A549 (cell line): ENCODE measurements around the gene PBRM1. TPM values are rescaled to one million over a fixed set of nuclear protein-coding genes. Genes with fewer than 3 reads are reported as not detected.
A peak's percentile ranks its signal among the peaks of the same experiment; 100 is the strongest.

ENCODE experiments used
- ATOH8 ChIP-seq: fragments of 250-450 bp; sonication (Bioruptor Pico); IDR thresholded peaks from 2 replicates; pipeline ENCODE4 v1.5.0; 2020; ENCODE audit warnings: low read depth, mild to moderate bottlenecking, moderate library complexity
- CBX8 ChIP-seq: fragments of 200-600 bp; sonication (generic); IDR thresholded peaks from 2 replicates; pipeline ENCODE4 v1.6.1; 2016
- CEBPB ChIP-seq, 2 experiments: fragments of >200 bp in 1 of 2; sonication (Bioruptor Twin) in 1 of 2; formaldehyde crosslinking in 1 of 2; IDR thresholded peaks; 2 replicates each; pipeline ENCODE4 v1.6.1; 2012 to 2016
- CHD2 ChIP-seq: fragments of 150-350 bp; IDR thresholded peaks from 2 replicates; pipeline ENCODE4 v1.6.1; 2014; ENCODE audit warnings: low read length; ENCODE audit not compliant: partially characterized antibody
- EHF ChIP-seq: fragments of 250-450 bp; sonication (Bioruptor Pico); IDR thresholded peaks from 2 replicates; pipeline ENCODE4 v1.5.0; 2020; ENCODE audit warnings: mild to moderate bottlenecking
- EHMT2 ChIP-seq: fragments of 200-600 bp; sonication (generic); IDR thresholded peaks from 2 replicates; pipeline ENCODE4 v1.6.1; 2016; ENCODE audit warnings: antibody characterized with exemption, low read depth, mild to moderate bottlenecking, moderate library complexity
- GATA3 ChIP-seq: IDR thresholded peaks from 2 replicates; pipeline ENCODE4 v1.6.1; 2012; ENCODE audit warnings: borderline replicate concordance
- HEYL ChIP-seq: fragments of 250-450 bp; sonication (Bioruptor Pico); IDR thresholded peaks from 2 replicates; pipeline ENCODE4 v1.8.0; 2021; ENCODE audit warnings: mild to moderate bottlenecking, moderate library complexity
- JUN ChIP-seq, 2 experiments: fragments of >200 bp; sonication (Bioruptor Twin); formaldehyde crosslinking; IDR thresholded peaks; 2 replicates in 1 of 2; 3 replicates in 1 of 2; pipeline ENCODE4 v1.6.1; 2016 to 2017
- JUNB ChIP-seq: fragments of >200 bp; sonication (Bioruptor Twin); formaldehyde crosslinking; IDR thresholded peaks from 2 replicates; pipeline ENCODE4 v1.6.1; 2016
- PBX3 ChIP-seq: IDR thresholded peaks from 2 replicates; pipeline ENCODE4 v1.6.1; 2012
- PHF8 ChIP-seq: fragments of 200-600 bp; sonication (generic); IDR thresholded peaks from 2 replicates; pipeline ENCODE4 v1.6.1; 2016; ENCODE audit warnings: low read depth, mild to moderate bottlenecking, antibody characterized with exemption, moderate library complexity, borderline replicate concordance
- POLR2A ChIP-seq: IDR thresholded peaks from 2 replicates; pipeline ENCODE4 v1.6.1; 2012; ENCODE audit warnings: mild to moderate bottlenecking, low read length
- RNF2 ChIP-seq: fragments of 200-600 bp; sonication (generic); IDR thresholded peaks from 2 replicates; pipeline ENCODE4 v1.6.1; 2016; ENCODE audit warnings: low read depth, mild to moderate bottlenecking, antibody characterized with exemption, moderate library complexity, borderline replicate concordance
- SMC3 ChIP-seq: fragments of >200 bp; sonication (Bioruptor Twin); formaldehyde crosslinking; IDR thresholded peaks from 3 replicates; pipeline ENCODE4 v1.6.1; 2018; ENCODE audit warnings: inconsistent platforms
- polyA plus RNA-seq, 4 experiments: library from polyadenylated mRNA; depleted of rRNA in 3 of 4; stranded (reverse); fragments of >200 nt; fragmentation: RNase III in 1 of 4; extraction: RNeasy Plus Mini Kit Qiagen cat#74134 plus additional on column Dnase treatment in 1 of 4; gene quantifications; 2 replicates in 3 of 4; 3 replicates in 1 of 4; pipeline ENCODE4 v1.2.3, GENCODE V29; 2011 to 2017
- TF ChIP-seq, protein P1 (sequence below): fragments of 450-650 bp; IDR thresholded peaks from 2 replicates; pipeline ENCODE4 v1.6.1; 2014; ENCODE audit warnings: antibody characterized with exemption
- TF ChIP-seq, protein P2 (sequence below): fragments of 250-450 bp; sonication (Bioruptor Pico); IDR thresholded peaks from 2 replicates; pipeline ENCODE4 v1.5.0; 2021; ENCODE audit warnings: mild to moderate bottlenecking, moderate library complexity, borderline replicate concordance
- TF ChIP-seq, protein P3 (sequence below): fragments of >200 bp; sonication (Bioruptor Twin); formaldehyde crosslinking; IDR thresholded peaks from 3 replicates; pipeline ENCODE4 v1.6.1; 2016
- TF ChIP-seq, protein P4 (sequence below): fragments of 200-600 bp; sonication (generic); IDR thresholded peaks from 2 replicates; pipeline ENCODE4 v1.6.1; 2016; ENCODE audit warnings: antibody characterized with exemption, mild to moderate bottlenecking, moderate library complexity

The PBRM1 gene
- polyA plus RNA-seq, 2 of the 4 experiments (the other 2 are of a cell fraction) = 15.0 to 21.6 TPM

- TF ChIP-seq GATA3 (peak; percentile 53), RNF2 (no peak), SMC3 (no peak), CEBPB (IDR thresholded peaks at IDR 0.05) (no peak), JUN (IDR thresholded peaks at IDR 0.05) (peak; percentile 93 to 95), HEYL (CRISPR knock-in tag) (no peak), JUNB (no peak), EHF (CRISPR knock-in tag) (no peak), CBX8 (no peak), POLR2A (peak; percentile 91), ATOH8 (CRISPR knock-in tag) (no peak), PBX3 (no peak), CHD2 (no peak), EHMT2 (no peak), PHF8 (peak; percentile 85; the same call in 1 of the 2 replicates)
- TF ChIP-seq, protein P1, sequence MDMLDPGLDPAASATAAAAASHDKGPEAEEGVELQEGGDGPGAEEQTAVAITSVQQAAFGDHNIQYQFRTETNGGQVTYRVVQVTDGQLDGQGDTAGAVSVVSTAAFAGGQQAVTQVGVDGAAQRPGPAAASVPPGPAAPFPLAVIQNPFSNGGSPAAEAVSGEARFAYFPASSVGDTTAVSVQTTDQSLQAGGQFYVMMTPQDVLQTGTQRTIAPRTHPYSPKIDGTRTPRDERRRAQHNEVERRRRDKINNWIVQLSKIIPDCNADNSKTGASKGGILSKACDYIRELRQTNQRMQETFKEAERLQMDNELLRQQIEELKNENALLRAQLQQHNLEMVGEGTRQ = peak; percentile 39; the same call in 1 of the 2 replicates
- TF ChIP-seq, protein P2, sequence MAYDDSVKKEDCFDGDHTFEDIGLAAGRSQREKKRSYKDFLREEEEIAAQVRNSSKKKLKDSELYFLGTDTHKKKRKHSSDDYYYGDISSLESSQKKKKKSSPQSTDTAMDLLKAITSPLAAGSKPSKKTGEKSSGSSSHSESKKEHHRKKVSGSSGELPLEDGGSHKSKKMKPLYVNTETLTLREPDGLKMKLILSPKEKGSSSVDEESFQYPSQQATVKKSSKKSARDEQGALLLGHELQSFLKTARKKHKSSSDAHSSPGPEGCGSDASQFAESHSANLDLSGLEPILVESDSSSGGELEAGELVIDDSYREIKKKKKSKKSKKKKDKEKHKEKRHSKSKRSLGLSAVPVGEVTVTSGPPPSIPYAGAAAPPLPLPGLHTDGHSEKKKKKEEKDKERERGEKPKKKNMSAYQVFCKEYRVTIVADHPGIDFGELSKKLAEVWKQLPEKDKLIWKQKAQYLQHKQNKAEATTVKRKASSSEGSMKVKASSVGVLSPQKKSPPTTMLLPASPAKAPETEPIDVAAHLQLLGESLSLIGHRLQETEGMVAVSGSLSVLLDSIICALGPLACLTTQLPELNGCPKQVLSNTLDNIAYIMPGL (CRISPR knock-in tag) = no peak
- TF ChIP-seq, protein P3, sequence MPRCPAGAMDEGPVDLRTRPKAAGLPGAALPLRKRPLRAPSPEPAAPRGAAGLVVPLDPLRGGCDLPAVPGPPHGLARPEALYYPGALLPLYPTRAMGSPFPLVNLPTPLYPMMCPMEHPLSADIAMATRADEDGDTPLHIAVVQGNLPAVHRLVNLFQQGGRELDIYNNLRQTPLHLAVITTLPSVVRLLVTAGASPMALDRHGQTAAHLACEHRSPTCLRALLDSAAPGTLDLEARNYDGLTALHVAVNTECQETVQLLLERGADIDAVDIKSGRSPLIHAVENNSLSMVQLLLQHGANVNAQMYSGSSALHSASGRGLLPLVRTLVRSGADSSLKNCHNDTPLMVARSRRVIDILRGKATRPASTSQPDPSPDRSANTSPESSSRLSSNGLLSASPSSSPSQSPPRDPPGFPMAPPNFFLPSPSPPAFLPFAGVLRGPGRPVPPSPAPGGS = peak; percentile 95
- TF ChIP-seq, protein P4, sequence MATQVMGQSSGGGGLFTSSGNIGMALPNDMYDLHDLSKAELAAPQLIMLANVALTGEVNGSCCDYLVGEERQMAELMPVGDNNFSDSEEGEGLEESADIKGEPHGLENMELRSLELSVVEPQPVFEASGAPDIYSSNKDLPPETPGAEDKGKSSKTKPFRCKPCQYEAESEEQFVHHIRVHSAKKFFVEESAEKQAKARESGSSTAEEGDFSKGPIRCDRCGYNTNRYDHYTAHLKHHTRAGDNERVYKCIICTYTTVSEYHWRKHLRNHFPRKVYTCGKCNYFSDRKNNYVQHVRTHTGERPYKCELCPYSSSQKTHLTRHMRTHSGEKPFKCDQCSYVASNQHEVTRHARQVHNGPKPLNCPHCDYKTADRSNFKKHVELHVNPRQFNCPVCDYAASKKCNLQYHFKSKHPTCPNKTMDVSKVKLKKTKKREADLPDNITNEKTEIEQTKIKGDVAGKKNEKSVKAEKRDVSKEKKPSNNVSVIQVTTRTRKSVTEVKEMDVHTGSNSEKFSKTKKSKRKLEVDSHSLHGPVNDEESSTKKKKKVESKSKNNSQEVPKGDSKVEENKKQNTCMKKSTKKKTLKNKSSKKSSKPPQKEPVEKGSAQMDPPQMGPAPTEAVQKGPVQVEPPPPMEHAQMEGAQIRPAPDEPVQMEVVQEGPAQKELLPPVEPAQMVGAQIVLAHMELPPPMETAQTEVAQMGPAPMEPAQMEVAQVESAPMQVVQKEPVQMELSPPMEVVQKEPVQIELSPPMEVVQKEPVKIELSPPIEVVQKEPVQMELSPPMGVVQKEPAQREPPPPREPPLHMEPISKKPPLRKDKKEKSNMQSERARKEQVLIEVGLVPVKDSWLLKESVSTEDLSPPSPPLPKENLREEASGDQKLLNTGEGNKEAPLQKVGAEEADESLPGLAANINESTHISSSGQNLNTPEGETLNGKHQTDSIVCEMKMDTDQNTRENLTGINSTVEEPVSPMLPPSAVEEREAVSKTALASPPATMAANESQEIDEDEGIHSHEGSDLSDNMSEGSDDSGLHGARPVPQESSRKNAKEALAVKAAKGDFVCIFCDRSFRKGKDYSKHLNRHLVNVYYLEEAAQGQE = no peak
These were observed at the start of gene PBRM1, which contains the start of gene GNL3 (continued) for GRCh38 chr3:52685709-52686691.
